RWPE1 (cell line): ENCODE data around the gene KCNK5.

Source experiments
- CTCF ChIA-PET: fragments of 350-600 bp; sonication (Branson Sonifier 250); formaldehyde crosslinking; extraction: SDS; loops from one replicate; lab custom pipeline; 2021; lab: Yijun Ruan, JAX
- POLR2A ChIA-PET: fragments of 400-600 bp; formaldehyde crosslinking; extraction: SDS; loops from one replicate; lab custom pipeline; 2020; ENCODE audit warnings: antibody characterized with exemption; ENCODE audit not compliant: low non-redundant PET; lab: Yijun Ruan, JAX
- DNase-seq: peaks from one replicate; pipeline ENCODE4 v3.0.0; 2012; ENCODE audit warnings: low spot score
- H3K27ac ChIP-seq: fragments of 450-650 bp; 2 replicates; pipeline ENCODE4 v1.5.1; 2017
- CTCF ChIP-seq: fragments of 450-650 bp; conservative IDR thresholded peaks from 2 replicates; pipeline ENCODE4 v1.5.1; 2017; ENCODE audit warnings: low read depth, mild to moderate bottlenecking

The KCNK5 gene

GRCh38 chr6:39223061-39223460, 6.2 kb downstream of the KCNK5 start:
- no peak for DNase-seq
- H3K27ac ChIP-seq = no peak overlapping the region
- TF ChIP-seq CTCF = no peak
- ChIA-PET CTCF (no interaction called here), POLR2A (no interaction called here)

GRCh38 chr6:39221779-39222641, 7.3 kb downstream of the KCNK5 start:
- ChIA-PET CTCF (interaction anchor here (0.7 kb wide), 1 partner anchor 10 kb away, joined by 3 read pairs; no protein-coding TSS in a partner anchor), POLR2A (no interaction called here)
- no peak overlapping the region for H3K27ac ChIP-seq
- TF ChIP-seq CTCF = no peak
- DNase-seq = no peak

GRCh38 chr6:39221115-39221514, 8.2 kb downstream of the KCNK5 start:
- H3K27ac ChIP-seq = no peak overlapping the region
- ChIA-PET CTCF (interaction anchor here (0.7 to 1.3 kb wide), 2 partner anchors 10 to 55 kb away, joined by 3 read pairs; no protein-coding TSS in a partner anchor), POLR2A (no interaction called here)
- TF ChIP-seq CTCF = no peak
- no peak for DNase-seq

GRCh38 chr6:39218868-39219567, 10.3 kb downstream of the KCNK5 start:
- DNase-seq = no peak
- peak overlapping the region; percentile 11; the same call in 1 of the 2 replicates for H3K27ac ChIP-seq
- no peak for TF ChIP-seq CTCF
- POLR2A ChIA-PET = no interaction called here
- CTCF ChIA-PET = interaction anchor here (0.6 to 1.8 kb wide), 6 partner anchors 13 to 126 kb away, joined by 3 to 9 read pairs (median 4); no protein-coding TSS in a partner anchor

- ChIA-PET POLR2A (no interaction called here), CTCF (interaction anchor here (1.0 kb wide), 1 partner anchor 51 kb away, joined by 6 read pairs; no protein-coding TSS in a partner anchor)
- no peak for TF ChIP-seq CTCF
- H3K27ac ChIP-seq = no peak overlapping the region
- no peak for DNase-seq
These were observed 12.0 kb downstream of the KCNK5 start for GRCh38 chr6:39217177-39217864.
